Fibroblast of skin of left biceps (primary cell): ENCODE data around the gene CEP162.
"Not testable (repeated sequence)": the region's sequence is repeated elsewhere in the genome, so short reads cannot be mapped to it uniquely, and the experiment has no call there.

Source experiments
- DNase-seq, 2 experiments: peaks; one replicate each; pipeline ENCODE4 v3.0.0-alpha.2; 2013; ENCODE audit warnings: low read depth in 2 of 2

Gene CEP162

DNA sequence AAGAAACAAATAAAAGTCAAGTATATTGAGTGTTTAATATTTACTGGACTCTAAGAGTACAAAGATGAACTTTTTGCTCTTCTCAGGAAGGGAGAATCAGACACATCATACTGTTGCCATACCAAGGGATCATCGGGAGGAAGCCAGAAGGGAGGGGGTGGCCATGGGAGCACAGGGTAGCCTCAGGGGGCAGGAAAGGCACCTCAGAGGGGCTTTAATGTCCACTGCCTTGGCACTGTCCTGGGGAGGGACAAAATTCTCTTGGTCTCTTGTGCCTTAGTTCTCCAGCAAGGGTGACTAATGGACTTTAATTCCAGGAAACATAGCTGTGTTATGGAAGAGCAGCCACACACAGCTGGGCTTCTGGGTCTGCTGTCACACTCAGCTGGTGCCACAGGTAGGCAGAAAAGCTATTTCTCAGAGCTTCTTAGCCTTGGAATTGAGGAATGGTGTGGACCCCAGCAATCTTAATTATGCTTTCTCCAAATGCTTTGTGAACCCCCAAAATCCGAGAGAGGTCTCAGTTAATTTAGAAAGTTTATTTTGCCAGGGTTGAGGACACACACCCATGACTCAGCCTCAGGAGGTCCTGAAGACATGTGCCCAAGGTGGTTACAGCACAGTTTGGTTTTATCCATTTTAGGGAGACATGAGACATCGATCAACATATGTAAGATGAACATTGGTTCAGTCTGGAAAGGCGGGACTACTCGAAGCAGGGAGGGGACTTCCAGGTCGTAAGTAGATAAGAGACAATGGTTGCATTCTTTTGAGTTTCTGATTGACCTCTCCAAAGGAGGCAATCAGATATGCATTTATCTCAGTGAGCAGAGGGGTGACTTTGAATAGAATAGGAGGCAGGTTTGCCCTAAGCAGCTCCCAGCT lies 140.7 kb downstream of the CEP162 start:
- DNase-seq, result no peak

- DNase-seq, result no peak
These were observed 141.4 kb downstream of the CEP162 start for GRCh38 chr6:84086056-84086455.

DNA sequence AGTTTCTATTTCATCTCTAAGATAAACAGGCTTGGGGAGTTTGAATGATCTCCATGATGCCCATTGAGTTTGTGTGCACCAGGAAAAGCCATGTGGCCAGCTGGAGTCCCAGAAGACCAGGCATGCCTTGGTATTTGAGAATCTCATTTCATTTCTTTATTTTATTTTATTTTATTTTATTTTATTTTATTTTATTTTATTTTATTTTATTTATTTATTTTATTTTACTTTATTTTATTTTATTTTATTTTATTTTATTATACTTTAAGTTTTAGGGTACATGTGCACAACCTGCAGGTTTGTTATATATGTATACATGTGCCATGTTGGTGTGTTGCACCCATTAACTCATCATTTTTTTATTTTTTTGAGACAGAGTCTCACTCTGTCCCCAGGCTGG lies 142.7 kb downstream of the CEP162 start:
- not testable (repeated sequence) for DNase-seq

DNA sequence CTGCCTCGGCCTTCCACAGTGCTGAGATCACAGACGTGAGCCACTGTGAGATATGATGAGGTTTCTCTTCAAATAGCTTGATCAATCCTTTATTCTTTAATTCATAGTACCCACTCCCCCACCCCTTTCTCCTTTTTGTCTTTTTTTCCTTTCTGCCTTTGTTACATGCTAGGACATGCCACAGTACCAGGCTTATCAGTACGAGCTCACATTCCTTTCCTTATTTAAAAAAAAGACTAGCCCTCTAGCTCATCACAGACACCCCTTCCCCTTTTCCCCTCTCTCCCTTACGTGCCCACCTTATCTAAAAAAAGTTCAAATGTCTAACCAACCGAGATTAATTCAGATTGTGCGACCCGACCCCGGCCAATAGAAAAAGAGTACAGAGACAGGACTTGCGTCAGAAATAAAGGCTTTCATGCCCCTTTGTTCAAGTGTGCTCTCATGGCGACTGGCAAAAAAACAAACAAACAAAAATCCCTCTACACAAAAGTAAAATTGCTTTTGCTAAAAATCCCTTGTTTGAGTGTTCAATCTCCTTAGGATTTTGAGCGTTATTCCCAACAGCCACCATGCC lies 144.7 kb downstream of the CEP162 start:
- DNase-seq, result no peak

DNA sequence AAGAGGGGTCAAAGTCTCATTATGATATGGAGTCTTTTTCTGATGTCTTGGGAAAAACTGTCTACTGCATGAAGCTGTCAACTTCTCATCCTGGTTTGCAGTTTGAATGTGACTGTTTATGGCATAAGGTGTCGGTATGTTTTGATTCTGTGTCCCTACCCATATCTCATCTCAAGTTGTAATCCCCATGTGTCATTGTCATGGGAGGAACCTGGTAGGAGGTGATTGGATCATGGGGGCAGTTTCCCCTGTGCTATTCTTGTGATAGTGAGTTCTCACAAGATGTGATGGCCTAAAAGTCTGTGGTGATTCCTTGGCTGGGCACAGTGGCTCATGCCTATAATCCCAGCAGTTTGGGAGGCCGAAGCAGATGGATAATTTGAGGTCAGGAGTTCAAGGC lies 146.2 kb downstream of the CEP162 start:
- no peak for DNase-seq

DNA sequence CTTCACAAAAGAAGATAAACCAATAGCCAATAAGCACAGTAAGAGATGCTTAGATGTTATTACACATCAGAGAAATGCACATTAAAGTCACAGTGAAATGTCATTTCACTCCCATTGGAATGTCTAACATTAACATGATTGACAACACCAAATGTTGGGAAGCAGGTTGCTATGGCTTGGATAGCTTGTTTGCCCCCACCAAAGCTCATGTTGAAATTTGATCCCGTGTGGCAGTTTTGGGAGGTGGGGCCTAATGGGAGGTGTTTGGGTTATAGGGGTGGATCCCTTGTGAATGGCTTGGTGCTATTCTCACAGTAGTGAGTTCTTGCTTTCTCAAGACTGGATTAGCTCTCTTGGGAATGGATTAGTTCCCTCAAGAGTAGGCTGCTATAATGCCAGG lies 149.1 kb downstream of the CEP162 start:
- no peak for DNase-seq

GRCh38 chr6:84077645-84078044 lies 149.8 kb downstream of the CEP162 start:
- no peak for DNase-seq

- DNase-seq, result no peak
These were observed 152.3 kb downstream of the CEP162 start for GRCh38 chr6:84074988-84075781.
